Right lobe of liver (tissue), 4 donors: Measurements from ENCODE around the gene TNFRSF6B.

Experiments used
- CTCF ChIP-seq, 4 donors: fragments of 200-600 bp in 3 of 4; fragments of 450-650 bp in 1 of 4; IDR thresholded peaks; one replicate each; pipeline versions ENCODE4 v1.5.1 to v1.8.0; 2016 to 2022; ENCODE audit warnings: antibody characterized with exemption in 4 of 4, mild to moderate bottlenecking in 2 of 4
- POLR2A ChIP-seq: fragments of 450-650 bp; IDR thresholded peaks from one replicate; pipeline ENCODE4 v1.6.1; 2017; ENCODE audit warnings: antibody characterized with exemption, mild to moderate bottlenecking
- donor health status: DM: no; HTN: no; CAD: no.
- donor health status: DM: no; HTN: no; CAD: no.
- donor health status: DM: no; HTN: yes; CAD: no.

- TF ChIP-seq CTCF (IDR thresholded peaks at IDR 0.05) (no peak), POLR2A (no peak)
Measured at GRCh38 chr20:63686094-63686491, 10.4 kb upstream of the TNFRSF6B start.
